GM23338 (cell line): ENCODE results near the gene STRBP. TPM values are rescaled to one million over a fixed set of nuclear protein-coding genes. Genes with fewer than 3 reads are reported as not detected.
"Not testable (repeated sequence)": the region's sequence is repeated elsewhere in the genome, so short reads cannot be mapped to it uniquely, and the experiment has no call there.

Experiments
- ATAC-seq: fragments of 200-7000 bp; cut with Tn5 transposase; 3 replicates; pipeline ENCODE4 v1.9.1; 2020
- DNase-seq: peaks from one replicate; pipeline ENCODE4 v3.0.0-alpha.2; 2015; ENCODE audit warnings: low spot score
- H2AFZ ChIP-seq: fragments of 200-600 bp; sonication (generic); 2 replicates; pipeline ENCODE4 v1.8.0; 2016; ENCODE audit warnings: antibody characterized with exemption, mild to moderate bottlenecking, moderate library complexity
- H3F3A ChIP-seq: fragments of 200-600 bp; sonication (generic); replicated peaks from 2 replicates; pipeline ENCODE4 v1.8.0; 2017; ENCODE audit warnings: antibody characterized with exemption, mixed run types, low read depth
- H3K27ac ChIP-seq: fragments of 200-600 bp; sonication (generic); 2 replicates; pipeline ENCODE4 v1.6.1; 2016; ENCODE audit warnings: low read depth
- H3K27me3 ChIP-seq: fragments of 200-600 bp; sonication (generic); 2 replicates; pipeline ENCODE4 v1.8.0; 2016; ENCODE audit warnings: mild to moderate bottlenecking, mixed run types, moderate library complexity; ENCODE audit not compliant: insufficient read depth
- H3K36me3 ChIP-seq: fragments of 200-600 bp; sonication (generic); 2 replicates; pipeline ENCODE4 v1.8.0; 2016; ENCODE audit warnings: mild to moderate bottlenecking; ENCODE audit not compliant: insufficient read depth
- H3K4me1 ChIP-seq: fragments of 200-600 bp; sonication (generic); 2 replicates; pipeline ENCODE4 v1.8.0; 2016; ENCODE audit warnings: mild to moderate bottlenecking, moderate library complexity; ENCODE audit not compliant: insufficient read depth
- H3K4me2 ChIP-seq: fragments of 200-600 bp; sonication (generic); 2 replicates; pipeline ENCODE4 v1.7.1; 2017; ENCODE audit warnings: mixed run types
- H3K4me3 ChIP-seq: fragments of 200-600 bp; sonication (generic); 2 replicates; pipeline ENCODE4 v1.6.1; 2016; ENCODE audit warnings: mixed run types
- H3K79me2 ChIP-seq: fragments of 200-600 bp; sonication (generic); replicated peaks from 2 replicates; pipeline ENCODE4 v1.8.0; 2017; ENCODE audit warnings: mild to moderate bottlenecking; ENCODE audit not compliant: insufficient read depth
- H3K9me2 ChIP-seq: fragments of 200-600 bp; sonication (generic); 2 replicates; pipeline ENCODE4 v1.8.0; 2017; ENCODE audit not compliant: insufficient read depth
- H4K20me1 ChIP-seq: fragments of 200-600 bp; sonication (generic); replicated peaks from 2 replicates; pipeline ENCODE4 v1.8.0; 2017; ENCODE audit warnings: mild to moderate bottlenecking; ENCODE audit not compliant: insufficient read depth
- H3K27ac Mint-ChIP-seq: 2 replicates; pipeline ENCODE4 v1.8.0; 2020; ENCODE audit warnings: inconsistent platforms, mild to moderate bottlenecking, moderate library complexity, mixed read lengths
- H3K27me3 Mint-ChIP-seq: 3 replicates; pipeline ENCODE4 v1.8.0; 2022; ENCODE audit warnings: low read depth, mild to moderate bottlenecking, moderate library complexity, mixed read lengths, inconsistent platforms; ENCODE audit not compliant: insufficient read depth, poor library complexity
- H3K36me3 Mint-ChIP-seq: 3 replicates; pipeline ENCODE4 v1.8.0; 2021; ENCODE audit warnings: low read depth, mild to moderate bottlenecking, inconsistent platforms, moderate library complexity, mixed read lengths
- H3K4me1 Mint-ChIP-seq: 3 replicates; pipeline ENCODE4 v1.8.0; 2020; ENCODE audit warnings: mild to moderate bottlenecking, inconsistent platforms, mixed read lengths
- H3K4me3 Mint-ChIP-seq: 3 replicates; pipeline ENCODE4 v1.8.0; 2021; ENCODE audit warnings: moderate library complexity, mild to moderate bottlenecking, inconsistent platforms, mixed read lengths
- H3K9me3 Mint-ChIP-seq: 3 replicates; pipeline ENCODE4 v1.8.0; 2020; ENCODE audit warnings: moderate library complexity, mild to moderate bottlenecking, inconsistent platforms, mixed read lengths
- JUNB ChIP-seq: IDR thresholded peaks from one replicate; pipeline ENCODE4 v1.6.1; 2016; ENCODE audit warnings: antibody characterized with exemption; ENCODE audit not compliant: unreplicated experiment
- NANOG ChIP-seq: IDR thresholded peaks from 2 replicates; pipeline ENCODE4 v1.6.1; 2016; ENCODE audit warnings: antibody characterized with exemption, borderline replicate concordance
- ZNF114 ChIP-seq: fragments of 250-450 bp; sonication (Bioruptor Pico); IDR thresholded peaks from 2 replicates; pipeline ENCODE4 v1.5.0; 2020; ENCODE audit warnings: mild to moderate bottlenecking, moderate library complexity
- ZNF331 ChIP-seq: fragments of 250-450 bp; sonication (Bioruptor Pico); IDR thresholded peaks from 2 replicates; pipeline ENCODE4 v1.5.0; 2020; ENCODE audit warnings: low read depth, mild to moderate bottlenecking, moderate library complexity
- polyA plus RNA-seq: library from polyadenylated mRNA; unstranded; fragments of >200 nt; fragmentation: Nextera tagmentation; extraction: Ambion mirVana; gene quantifications from 2 replicates; pipeline ENCODE4 v1.2.1, GENCODE V29; 2016
- total RNA-seq: library from RNA; depleted of rRNA; stranded (reverse); fragments of >200 nt; shearing (Covaris generic); gene quantifications from 2 replicates; pipeline ENCODE4 v1.2.3, GENCODE V29; 2014
- TF ChIP-seq, protein P1 (sequence below): fragments of 250-450 bp; sonication (Bioruptor Pico); IDR thresholded peaks from 2 replicates; pipeline ENCODE4 v1.5.0; 2020; ENCODE audit warnings: mild to moderate bottlenecking, moderate library complexity
- TF ChIP-seq, protein P2 (sequence below): IDR thresholded peaks from 2 replicates; pipeline ENCODE4 v1.6.1; 2016; ENCODE audit warnings: antibody characterized with exemption

Gene STRBP
- total and polyA plus RNA-seq, 2 experiments from 2014 or later = 80.5 to 116 TPM

DNA sequence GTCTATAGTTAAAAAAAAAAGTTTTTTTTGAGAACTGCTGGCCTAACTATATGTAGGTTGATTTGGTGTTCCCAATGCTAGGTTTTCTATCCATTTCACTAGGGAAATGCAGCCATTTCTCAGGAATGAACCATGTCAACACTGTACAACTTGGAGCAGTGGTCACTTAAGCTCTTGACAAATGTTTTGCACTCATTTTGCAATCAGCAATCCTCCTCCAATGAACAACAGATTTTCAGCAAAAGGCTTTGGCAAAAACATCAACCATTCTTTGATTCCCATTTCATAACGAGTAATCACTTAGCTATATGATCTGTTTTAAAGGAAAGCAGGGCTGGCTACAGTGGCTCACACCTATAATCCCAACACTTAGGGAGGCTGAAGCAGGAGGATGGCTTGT lies 17.9 kb downstream of the STRBP start (continued):
- TF ChIP-seq, protein P1, sequence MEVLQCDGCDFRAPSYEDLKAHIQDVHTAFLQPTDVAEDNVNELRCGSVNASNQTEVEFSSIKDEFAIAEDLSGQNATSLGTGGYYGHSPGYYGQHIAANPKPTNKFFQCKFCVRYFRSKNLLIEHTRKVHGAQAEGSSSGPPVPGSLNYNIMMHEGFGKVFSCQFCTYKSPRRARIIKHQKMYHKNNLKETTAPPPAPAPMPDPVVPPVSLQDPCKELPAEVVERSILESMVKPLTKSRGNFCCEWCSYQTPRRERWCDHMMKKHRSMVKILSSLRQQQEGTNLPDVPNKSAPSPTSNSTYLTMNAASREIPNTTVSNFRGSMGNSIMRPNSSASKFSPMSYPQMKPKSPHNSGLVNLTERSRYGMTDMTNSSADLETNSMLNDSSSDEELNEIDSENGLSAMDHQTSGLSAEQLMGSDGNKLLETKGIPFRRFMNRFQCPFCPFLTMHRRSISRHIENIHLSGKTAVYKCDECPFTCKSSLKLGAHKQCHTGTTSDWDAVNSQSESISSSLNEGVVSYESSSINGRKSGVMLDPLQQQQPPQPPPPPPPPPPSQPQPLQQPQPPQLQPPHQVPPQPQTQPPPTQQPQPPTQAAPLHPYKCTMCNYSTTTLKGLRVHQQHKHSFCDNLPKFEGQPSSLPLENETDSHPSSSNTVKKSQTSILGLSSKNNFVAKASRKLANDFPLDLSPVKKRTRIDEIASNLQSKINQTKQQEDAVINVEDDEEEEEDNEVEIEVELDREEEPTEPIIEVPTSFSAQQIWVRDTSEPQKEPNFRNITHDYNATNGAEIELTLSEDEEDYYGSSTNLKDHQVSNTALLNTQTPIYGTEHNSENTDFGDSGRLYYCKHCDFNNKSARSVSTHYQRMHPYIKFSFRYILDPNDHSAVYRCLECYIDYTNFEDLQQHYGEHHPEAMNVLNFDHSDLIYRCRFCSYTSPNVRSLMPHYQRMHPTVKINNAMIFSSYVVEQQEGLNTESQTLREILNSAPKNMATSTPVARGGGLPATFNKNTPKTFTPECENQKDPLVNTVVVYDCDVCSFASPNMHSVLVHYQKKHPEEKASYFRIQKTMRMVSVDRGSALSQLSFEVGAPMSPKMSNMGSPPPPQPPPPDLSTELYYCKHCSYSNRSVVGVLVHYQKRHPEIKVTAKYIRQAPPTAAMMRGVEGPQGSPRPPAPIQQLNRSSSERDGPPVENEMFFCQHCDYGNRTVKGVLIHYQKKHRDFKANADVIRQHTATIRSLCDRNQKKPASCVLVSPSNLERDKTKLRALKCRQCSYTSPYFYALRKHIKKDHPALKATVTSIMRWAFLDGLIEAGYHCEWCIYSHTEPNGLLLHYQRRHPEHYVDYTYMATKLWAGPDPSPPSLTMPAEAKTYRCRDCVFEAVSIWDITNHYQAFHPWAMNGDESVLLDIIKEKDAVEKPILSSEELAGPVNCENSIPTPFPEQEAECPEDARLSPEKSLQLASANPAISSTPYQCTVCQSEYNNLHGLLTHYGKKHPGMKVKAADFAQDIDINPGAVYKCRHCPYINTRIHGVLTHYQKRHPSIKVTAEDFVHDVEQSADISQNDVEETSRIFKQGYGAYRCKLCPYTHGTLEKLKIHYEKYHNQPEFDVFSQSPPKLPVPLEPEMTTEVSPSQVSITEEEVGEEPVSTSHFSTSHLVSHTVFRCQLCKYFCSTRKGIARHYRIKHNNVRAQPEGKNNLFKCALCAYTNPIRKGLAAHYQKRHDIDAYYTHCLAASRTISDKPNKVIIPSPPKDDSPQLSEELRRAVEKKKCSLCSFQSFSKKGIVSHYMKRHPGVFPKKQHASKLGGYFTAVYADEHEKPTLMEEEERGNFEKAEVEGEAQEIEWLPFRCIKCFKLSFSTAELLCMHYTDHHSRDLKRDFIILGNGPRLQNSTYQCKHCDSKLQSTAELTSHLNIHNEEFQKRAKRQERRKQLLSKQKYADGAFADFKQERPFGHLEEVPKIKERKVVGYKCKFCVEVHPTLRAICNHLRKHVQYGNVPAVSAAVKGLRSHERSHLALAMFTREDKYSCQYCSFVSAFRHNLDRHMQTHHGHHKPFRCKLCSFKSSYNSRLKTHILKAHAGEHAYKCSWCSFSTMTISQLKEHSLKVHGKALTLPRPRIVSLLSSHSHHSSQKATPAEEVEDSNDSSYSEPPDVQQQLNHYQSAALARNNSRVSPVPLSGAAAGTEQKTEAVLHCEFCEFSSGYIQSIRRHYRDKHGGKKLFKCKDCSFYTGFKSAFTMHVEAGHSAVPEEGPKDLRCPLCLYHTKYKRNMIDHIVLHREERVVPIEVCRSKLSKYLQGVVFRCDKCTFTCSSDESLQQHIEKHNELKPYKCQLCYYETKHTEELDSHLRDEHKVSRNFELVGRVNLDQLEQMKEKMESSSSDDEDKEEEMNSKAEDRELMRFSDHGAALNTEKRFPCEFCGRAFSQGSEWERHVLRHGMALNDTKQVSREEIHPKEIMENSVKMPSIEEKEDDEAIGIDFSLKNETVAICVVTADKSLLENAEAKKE = no peak
- TF ChIP-seq NANOG (no peak), JUNB (no peak), ZNF114 (CRISPR knock-in tag) (no peak), ZNF331 (CRISPR knock-in tag) (no peak)
- TF ChIP-seq, protein P2, sequence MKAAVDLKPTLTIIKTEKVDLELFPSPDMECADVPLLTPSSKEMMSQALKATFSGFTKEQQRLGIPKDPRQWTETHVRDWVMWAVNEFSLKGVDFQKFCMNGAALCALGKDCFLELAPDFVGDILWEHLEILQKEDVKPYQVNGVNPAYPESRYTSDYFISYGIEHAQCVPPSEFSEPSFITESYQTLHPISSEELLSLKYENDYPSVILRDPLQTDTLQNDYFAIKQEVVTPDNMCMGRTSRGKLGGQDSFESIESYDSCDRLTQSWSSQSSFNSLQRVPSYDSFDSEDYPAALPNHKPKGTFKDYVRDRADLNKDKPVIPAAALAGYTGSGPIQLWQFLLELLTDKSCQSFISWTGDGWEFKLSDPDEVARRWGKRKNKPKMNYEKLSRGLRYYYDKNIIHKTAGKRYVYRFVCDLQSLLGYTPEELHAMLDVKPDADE = no peak

DNA sequence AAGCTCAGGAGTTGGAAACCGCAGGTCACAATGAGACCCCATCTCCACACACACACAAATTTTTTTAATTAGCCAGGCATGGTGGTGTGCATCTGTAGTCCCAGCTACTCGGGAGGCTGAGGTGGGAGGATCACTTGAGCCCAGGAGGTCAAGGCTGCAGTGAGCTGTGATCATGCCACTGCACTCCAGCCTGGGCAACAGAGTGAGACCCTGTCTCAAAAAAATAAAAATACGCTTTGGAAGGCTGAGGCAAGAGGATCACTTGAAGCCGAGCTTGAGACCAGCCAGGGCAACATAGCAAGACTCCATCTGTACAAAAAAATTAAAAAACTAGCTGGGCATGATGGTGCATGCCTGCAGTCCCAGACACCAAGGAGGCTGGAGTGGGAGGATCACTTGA lies 19.2 kb downstream of the STRBP start:
- H3K9me2 ChIP-seq, H3K4me3 ChIP-seq, H3F3A ChIP-seq, H3K4me3 Mint-ChIP-seq, H3K27me3 ChIP-seq, H3K9me3 Mint-ChIP-seq, H3K36me3 ChIP-seq, ATAC-seq, H3K27me3 Mint-ChIP-seq, H3K27ac Mint-ChIP-seq, H2AFZ ChIP-seq, H3K36me3 Mint-ChIP-seq, H3K4me2 ChIP-seq, H3K27ac ChIP-seq, DNase-seq: not testable (repeated sequence)
- Histone ChIP-seq H3K79me2 (peaks cover 100% of the 10 kb centered on the region), H4K20me1 (peaks cover 54% of the 10 kb centered on the region), H3K4me1 (peaks cover 38% of the 10 kb centered on the region)
- peaks cover 24% of the 10 kb centered on the region for H3K4me1 Mint-ChIP-seq
